ENCODE results near the gene FAM8A1.

Gene FAM8A1

GRCh38 chr6:17588011-17588410 is 12.1 kb upstream of the FAM8A1 start:
- ATAC-seq (ENCODE audit: insufficient read depth, low read depth): no peak
- Histone ChIP-seq H3K79me2 (ENCODE audit: insufficient read depth, low read length) (no peaks in the 10 kb centered on the region), H3K27me3 (ENCODE audit: insufficient read depth, low read length, poor library complexity) (no peaks in the 10 kb centered on the region), H3K36me3 (ENCODE audit: insufficient read depth, low read length) (no peaks in the 10 kb centered on the region), H4K20me1 (ENCODE audit: insufficient read depth, low read length) (no peaks in the 10 kb centered on the region), H3K4me3 (ENCODE audit: low read depth in 1 of 2, low read length in 2 of 2) (no peak overlapping the region), H3K4me2 (ENCODE audit: insufficient read depth, low read length) (no peak overlapping the region), H3K27ac (ENCODE audit: low read length) (no peak overlapping the region), H3K9me3 (ENCODE audit: insufficient read depth, low read length, severe bottlenecking) (no peaks in the 10 kb centered on the region), H3K9ac (ENCODE audit: low read depth, low read length) (no peak overlapping the region), H2AFZ (ENCODE audit: low read depth, low read length) (no peak overlapping the region), H3K4me1 (ENCODE audit: insufficient read depth, low read length) (peaks cover 14% of the 10 kb centered on the region)
- TF ChIP-seq EZH2 (IDR thresholded peaks at IDR 0.05; ENCODE audit: borderline replicate concordance, low read depth, low read length, severe bottlenecking) (no peak), CTCF (IDR thresholded peaks at IDR 0.05; ENCODE audit: borderline replicate concordance, extremely low read depth, low read length, poor library complexity, severe bottlenecking) (no peak)
- no peak for DNase-seq

GRCh38 chr6:17589406-17590096 is 10.6 kb upstream of the FAM8A1 start:
- Histone ChIP-seq H3K27me3 (ENCODE audit: insufficient read depth, low read length, poor library complexity) (no peaks in the 10 kb centered on the region), H3K9me3 (ENCODE audit: insufficient read depth, low read length, severe bottlenecking) (no peaks in the 10 kb centered on the region), H3K27ac (ENCODE audit: low read length) (peak overlapping the region; percentile 5; the same call in 1 of the 2 replicates), H3K9ac (ENCODE audit: low read depth, low read length) (no peak overlapping the region), H3K4me2 (ENCODE audit: insufficient read depth, low read length) (no peak overlapping the region), H3K79me2 (ENCODE audit: insufficient read depth, low read length) (no peaks in the 10 kb centered on the region), H4K20me1 (ENCODE audit: insufficient read depth, low read length) (no peaks in the 10 kb centered on the region), H3K4me3 (ENCODE audit: low read depth in 1 of 2, low read length in 2 of 2) (no peak overlapping the region), H3K4me1 (ENCODE audit: insufficient read depth, low read length) (peaks cover 14% of the 10 kb centered on the region), H3K36me3 (ENCODE audit: insufficient read depth, low read length) (no peaks in the 10 kb centered on the region), H2AFZ (ENCODE audit: low read depth, low read length) (no peak overlapping the region)
- ATAC-seq (ENCODE audit: insufficient read depth, low read depth): peak; percentile 85
- peak; percentile 29 for DNase-seq
- TF ChIP-seq CTCF (IDR thresholded peaks at IDR 0.05; ENCODE audit: borderline replicate concordance, extremely low read depth, low read length, poor library complexity, severe bottlenecking) (no peak), EZH2 (IDR thresholded peaks at IDR 0.05; ENCODE audit: borderline replicate concordance, low read depth, low read length, severe bottlenecking) (no peak)

GRCh38 chr6:17591287-17591686 is 8.8 kb upstream of the FAM8A1 start:
- TF ChIP-seq CTCF (IDR thresholded peaks at IDR 0.05; ENCODE audit: borderline replicate concordance, extremely low read depth, low read length, poor library complexity, severe bottlenecking) (no peak), EZH2 (IDR thresholded peaks at IDR 0.05; ENCODE audit: borderline replicate concordance, low read depth, low read length, severe bottlenecking) (no peak)
- H4K20me1 ChIP-seq (ENCODE audit: insufficient read depth, low read length): no peaks in the 10 kb centered on the region
- H3K27ac ChIP-seq (ENCODE audit: low read length): no peak overlapping the region
- no peaks in the 10 kb centered on the region for H3K79me2 ChIP-seq (ENCODE audit: insufficient read depth, low read length)
- DNase-seq: no peak
- H3K9me3 ChIP-seq (ENCODE audit: insufficient read depth, low read length, severe bottlenecking): no peaks in the 10 kb centered on the region
- H3K4me2 ChIP-seq (ENCODE audit: insufficient read depth, low read length): no peak overlapping the region
- no peak overlapping the region for H3K4me3 ChIP-seq (ENCODE audit: low read depth in 1 of 2, low read length in 2 of 2)
- no peaks in the 10 kb centered on the region for H3K36me3 ChIP-seq (ENCODE audit: insufficient read depth, low read length)
- no peaks in the 10 kb centered on the region for H3K27me3 ChIP-seq (ENCODE audit: insufficient read depth, low read length, poor library complexity)
- H2AFZ ChIP-seq (ENCODE audit: low read depth, low read length): no peak overlapping the region
- ATAC-seq (ENCODE audit: insufficient read depth, low read depth): no peak
- H3K4me1 ChIP-seq (ENCODE audit: insufficient read depth, low read length): peaks cover 14% of the 10 kb centered on the region
- no peak overlapping the region for H3K9ac ChIP-seq (ENCODE audit: low read depth, low read length)

All from DND-41 (cell line).